ENCODE data around the gene F2RL3.

The F2RL3 gene

DNA sequence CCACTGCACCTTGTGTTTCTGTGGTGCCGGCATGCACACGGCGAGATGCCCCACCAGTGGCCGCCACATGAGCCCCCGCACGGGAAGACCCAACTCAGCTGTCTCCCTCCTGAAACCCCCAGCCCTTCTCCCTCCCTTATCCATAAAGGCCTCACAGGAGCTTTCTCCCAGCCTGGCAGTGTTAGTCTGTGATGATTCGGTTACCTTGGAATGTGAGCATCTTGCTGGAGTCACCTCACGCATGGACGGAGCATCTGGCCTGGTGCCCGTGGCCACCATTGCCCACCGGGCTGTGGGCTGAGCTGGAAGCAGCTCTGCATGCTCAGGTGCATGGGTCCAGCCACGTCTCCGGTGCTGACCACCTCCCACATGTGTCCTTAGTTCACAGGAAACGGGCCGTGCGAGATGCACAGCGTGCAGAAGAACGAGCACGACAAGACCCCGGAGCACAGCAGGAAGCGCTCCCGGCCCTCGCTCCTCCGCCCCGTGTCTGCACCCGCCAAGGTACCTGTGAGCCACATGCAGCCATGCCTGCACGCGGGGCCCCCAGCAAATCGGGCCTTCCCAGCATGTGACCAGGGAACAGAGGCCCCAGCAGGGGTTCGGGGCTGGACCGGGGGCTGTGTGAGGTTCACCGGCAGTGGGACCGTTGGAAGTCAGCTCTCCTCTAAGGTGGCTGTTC is 37.6 kb upstream of the F2RL3 start:
- DNase-seq (ENCODE audit: extremely low spot score), result no peak
- ChIA-PET CTCF (no interaction called here), POLR2A (no interaction called here)
- TF ChIP-seq FOXM1 (IDR thresholded peaks at IDR 0.05; ENCODE audit: borderline replicate concordance) (no peak), ELF4 (IDR thresholded peaks at IDR 0.05) (no peak)

DNA sequence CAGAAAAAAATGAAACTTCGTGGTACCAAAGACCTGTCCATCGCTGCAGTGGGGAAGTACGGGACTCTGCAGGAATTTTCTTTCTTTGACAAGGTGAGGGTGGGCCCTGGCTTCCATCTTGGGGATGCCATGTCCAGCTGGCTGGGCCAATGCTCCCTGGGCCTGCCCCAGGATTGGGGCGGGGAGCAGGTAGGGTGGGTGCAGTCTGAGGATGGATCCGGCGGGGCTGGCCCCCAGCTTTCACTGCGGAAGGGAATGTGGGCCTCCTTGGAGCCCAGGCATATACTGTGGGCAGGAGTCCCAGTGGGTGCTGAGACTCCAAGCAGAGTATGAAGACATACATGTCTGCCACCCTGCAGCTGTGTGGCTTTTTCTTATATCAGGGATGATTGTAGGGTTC is 35.7 kb upstream of the F2RL3 start:
- POLR2A ChIA-PET, result no interaction called here
- no peak for TF ChIP-seq FOXA1 (IDR thresholded peaks at IDR 0.05)
- no peak for TF ChIP-seq SP1 (IDR thresholded peaks at IDR 0.05)
- TF ChIP-seq CTBP1 (IDR thresholded peaks at IDR 0.05; ENCODE audit: borderline replicate concordance), result no peak
- TF ChIP-seq LEF1 (IDR thresholded peaks at IDR 0.05; ENCODE audit: borderline replicate concordance), result no peak
- TF ChIP-seq, protein P1, sequence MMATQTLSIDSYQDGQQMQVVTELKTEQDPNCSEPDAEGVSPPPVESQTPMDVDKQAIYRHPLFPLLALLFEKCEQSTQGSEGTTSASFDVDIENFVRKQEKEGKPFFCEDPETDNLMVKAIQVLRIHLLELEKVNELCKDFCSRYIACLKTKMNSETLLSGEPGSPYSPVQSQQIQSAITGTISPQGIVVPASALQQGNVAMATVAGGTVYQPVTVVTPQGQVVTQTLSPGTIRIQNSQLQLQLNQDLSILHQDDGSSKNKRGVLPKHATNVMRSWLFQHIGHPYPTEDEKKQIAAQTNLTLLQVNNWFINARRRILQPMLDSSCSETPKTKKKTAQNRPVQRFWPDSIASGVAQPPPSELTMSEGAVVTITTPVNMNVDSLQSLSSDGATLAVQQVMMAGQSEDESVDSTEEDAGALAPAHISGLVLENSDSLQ (IDR thresholded peaks at IDR 0.05), result no peak
- no peak for TF ChIP-seq FOXK2 (IDR thresholded peaks at IDR 0.05)
- no peak for TF ChIP-seq HDGF (IDR thresholded peaks at IDR 0.05; ENCODE audit: borderline replicate concordance)
- TF ChIP-seq L3MBTL2 (conservative IDR thresholded peaks at IDR 0.05), result no peak
- no peak for TF ChIP-seq TARDBP (IDR thresholded peaks at IDR 0.05)
- no peak for TF ChIP-seq FOXM1 (IDR thresholded peaks at IDR 0.05; ENCODE audit: borderline replicate concordance)
- no peak for TF ChIP-seq ELF4 (IDR thresholded peaks at IDR 0.05)
- no peak for TF ChIP-seq ZNF384 (IDR thresholded peaks at IDR 0.05)
- no peak for TF ChIP-seq NFRKB (IDR thresholded peaks at IDR 0.05)
- TF ChIP-seq BHLHE40 (IDR thresholded peaks at IDR 0.05; ENCODE audit: borderline replicate concordance), result no peak
- TF ChIP-seq SUZ12 (IDR thresholded peaks at IDR 0.05), result no peak
- CTCF ChIA-PET, result no interaction called here
- no peak for DNase-seq (ENCODE audit: extremely low spot score)

DNA sequence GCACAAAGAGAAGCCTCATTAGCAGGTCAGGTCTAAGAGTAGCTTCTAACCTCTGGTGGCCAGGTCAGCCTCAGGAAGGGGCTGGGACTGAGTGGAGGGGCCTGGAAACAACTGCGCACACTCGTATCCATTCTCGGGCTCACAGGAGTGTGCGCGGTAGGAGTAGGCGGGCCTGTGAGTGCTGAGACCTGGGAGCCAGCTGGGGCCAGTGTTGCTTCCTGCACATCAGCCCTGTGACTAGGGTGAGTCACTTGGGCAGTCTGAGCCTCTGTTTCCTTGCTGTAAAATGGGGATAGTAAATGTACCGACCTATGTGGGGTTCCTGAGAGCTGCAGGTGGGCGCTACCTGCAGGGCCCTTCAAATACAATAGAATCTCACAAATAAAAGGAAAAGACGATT is 32.7 kb upstream of the F2RL3 start:
- CTCF ChIA-PET, result no interaction called here
- no peak for DNase-seq (ENCODE audit: extremely low spot score)
- POLR2A ChIA-PET, result no interaction called here
- TF ChIP-seq FOXK2 (IDR thresholded peaks at IDR 0.05) (no peak), ZNF384 (IDR thresholded peaks at IDR 0.05) (no peak), CTBP1 (IDR thresholded peaks at IDR 0.05; ENCODE audit: borderline replicate concordance) (no peak), BHLHE40 (IDR thresholded peaks at IDR 0.05; ENCODE audit: borderline replicate concordance) (no peak), FOXM1 (IDR thresholded peaks at IDR 0.05; ENCODE audit: borderline replicate concordance) (no peak), TARDBP (IDR thresholded peaks at IDR 0.05) (no peak), FOXA1 (IDR thresholded peaks at IDR 0.05) (no peak), L3MBTL2 (conservative IDR thresholded peaks at IDR 0.05) (no peak), SUZ12 (IDR thresholded peaks at IDR 0.05) (no peak), SP1 (IDR thresholded peaks at IDR 0.05) (no peak), ARNT (IDR thresholded peaks at IDR 0.05) (no peak), ELF4 (IDR thresholded peaks at IDR 0.05) (no peak), HDGF (IDR thresholded peaks at IDR 0.05; ENCODE audit: borderline replicate concordance) (no peak), LEF1 (IDR thresholded peaks at IDR 0.05; ENCODE audit: borderline replicate concordance) (no peak), NFRKB (IDR thresholded peaks at IDR 0.05) (no peak)
- TF ChIP-seq, protein P1 (IDR thresholded peaks at IDR 0.05), result no peak

DNA sequence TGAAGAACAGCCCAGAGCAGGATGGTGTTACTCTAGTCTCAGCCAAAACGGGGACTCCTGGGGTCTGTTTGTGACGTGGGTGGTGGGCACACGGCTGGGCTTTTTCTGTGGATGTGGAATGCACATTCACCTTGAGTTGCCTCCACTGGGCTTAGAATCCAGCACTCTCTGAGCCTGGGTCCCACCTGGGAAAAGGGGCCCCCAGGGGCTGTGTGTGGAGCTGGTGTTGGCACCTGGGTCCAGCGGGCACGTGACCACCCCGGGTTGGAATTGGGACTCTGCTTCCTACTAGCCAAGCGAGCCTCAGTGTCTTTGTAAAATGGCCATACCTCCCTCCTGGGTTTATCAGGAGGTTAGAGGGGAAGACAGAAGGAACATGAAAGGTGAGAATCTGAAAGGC is 29.2 kb upstream of the F2RL3 start:
- TF ChIP-seq FOXM1 (IDR thresholded peaks at IDR 0.05; ENCODE audit: borderline replicate concordance) (no peak), HDGF (IDR thresholded peaks at IDR 0.05; ENCODE audit: borderline replicate concordance) (no peak), SUZ12 (IDR thresholded peaks at IDR 0.05) (no peak), LEF1 (IDR thresholded peaks at IDR 0.05; ENCODE audit: borderline replicate concordance) (no peak), TARDBP (IDR thresholded peaks at IDR 0.05) (no peak), L3MBTL2 (conservative IDR thresholded peaks at IDR 0.05) (no peak), BHLHE40 (IDR thresholded peaks at IDR 0.05; ENCODE audit: borderline replicate concordance) (no peak), SP1 (IDR thresholded peaks at IDR 0.05) (no peak), ZNF384 (IDR thresholded peaks at IDR 0.05) (no peak), ARNT (IDR thresholded peaks at IDR 0.05) (no peak), FOXK2 (IDR thresholded peaks at IDR 0.05) (no peak), CTBP1 (IDR thresholded peaks at IDR 0.05; ENCODE audit: borderline replicate concordance) (no peak), ELF4 (IDR thresholded peaks at IDR 0.05) (no peak), FOXA1 (IDR thresholded peaks at IDR 0.05) (no peak)
- TF ChIP-seq, protein P1 (IDR thresholded peaks at IDR 0.05), result no peak
- no peak for DNase-seq (ENCODE audit: extremely low spot score)
- ChIA-PET CTCF (no interaction called here), POLR2A (no interaction called here)

DNA sequence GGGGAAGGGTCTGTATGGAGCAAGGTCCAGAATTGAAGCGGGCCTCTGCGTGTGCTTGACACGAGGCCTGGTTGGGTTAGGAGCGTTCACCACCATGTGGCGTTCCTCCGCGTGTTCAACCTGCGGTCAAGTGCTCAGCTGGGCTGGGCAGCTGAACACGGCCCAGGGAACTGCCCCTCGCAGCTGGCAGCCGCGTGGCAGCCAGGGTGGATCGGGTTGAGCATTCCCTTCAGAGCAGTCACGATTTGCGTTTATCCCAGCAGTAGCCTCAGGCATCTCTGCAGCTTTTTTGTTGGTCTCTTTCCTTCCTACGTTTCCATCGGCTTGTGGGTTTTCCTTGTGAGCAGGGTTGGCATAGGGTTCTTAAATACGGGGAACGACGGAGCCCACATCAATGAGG is 28.7 kb upstream of the F2RL3 start:
- TF ChIP-seq SUZ12 (IDR thresholded peaks at IDR 0.05), result no peak
- TF ChIP-seq FOXA1 (IDR thresholded peaks at IDR 0.05), result no peak
- no peak for TF ChIP-seq SP1 (IDR thresholded peaks at IDR 0.05)
- TF ChIP-seq TARDBP (IDR thresholded peaks at IDR 0.05), result no peak
- no peak for TF ChIP-seq FOXM1 (IDR thresholded peaks at IDR 0.05; ENCODE audit: borderline replicate concordance)
- TF ChIP-seq ELF4 (IDR thresholded peaks at IDR 0.05), result no peak
- no peak for TF ChIP-seq NFRKB (IDR thresholded peaks at IDR 0.05)
- no peak for TF ChIP-seq LEF1 (IDR thresholded peaks at IDR 0.05; ENCODE audit: borderline replicate concordance)
- TF ChIP-seq FOXK2 (IDR thresholded peaks at IDR 0.05), result no peak
- no peak for TF ChIP-seq HDGF (IDR thresholded peaks at IDR 0.05; ENCODE audit: borderline replicate concordance)
- TF ChIP-seq ZNF384 (IDR thresholded peaks at IDR 0.05), result no peak
- no peak for TF ChIP-seq BHLHE40 (IDR thresholded peaks at IDR 0.05; ENCODE audit: borderline replicate concordance)
- ChIA-PET POLR2A (no interaction called here), CTCF (no interaction called here)
- no peak for DNase-seq (ENCODE audit: extremely low spot score)

DNA sequence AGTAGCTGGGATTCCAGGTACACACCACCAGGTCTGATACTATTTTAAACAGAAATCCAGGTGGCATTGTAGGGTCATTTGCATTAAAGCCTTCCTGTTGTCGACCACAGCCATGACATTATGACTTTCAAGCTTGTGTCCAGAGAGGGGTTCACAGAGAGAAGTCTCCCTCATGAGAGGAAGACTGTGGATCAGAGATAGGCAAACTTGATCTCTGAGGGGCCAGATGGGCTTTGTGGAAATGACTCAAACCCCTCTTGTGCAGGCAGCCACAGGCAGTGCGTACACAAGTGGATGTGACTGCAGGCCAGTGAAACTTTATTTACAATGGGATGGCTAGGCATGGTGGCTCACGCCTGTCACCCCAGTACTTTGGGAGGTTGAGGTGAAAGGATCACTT is 27.8 kb upstream of the F2RL3 start:
- ChIA-PET CTCF (no interaction called here), POLR2A (no interaction called here)
- TF ChIP-seq ARNT (IDR thresholded peaks at IDR 0.05), result no peak
- TF ChIP-seq LEF1 (IDR thresholded peaks at IDR 0.05; ENCODE audit: borderline replicate concordance), result no peak
- TF ChIP-seq HDGF (IDR thresholded peaks at IDR 0.05; ENCODE audit: borderline replicate concordance), result no peak
- no peak for TF ChIP-seq FOXM1 (IDR thresholded peaks at IDR 0.05; ENCODE audit: borderline replicate concordance)
- no peak for TF ChIP-seq SP1 (IDR thresholded peaks at IDR 0.05)
- no peak for TF ChIP-seq TARDBP (IDR thresholded peaks at IDR 0.05)
- TF ChIP-seq NFRKB (IDR thresholded peaks at IDR 0.05), result no peak
- no peak for TF ChIP-seq ZNF384 (IDR thresholded peaks at IDR 0.05)
- no peak for TF ChIP-seq FOXA1 (IDR thresholded peaks at IDR 0.05)
- no peak for TF ChIP-seq CTBP1 (IDR thresholded peaks at IDR 0.05; ENCODE audit: borderline replicate concordance)
- TF ChIP-seq FOXK2 (IDR thresholded peaks at IDR 0.05), result no peak
- TF ChIP-seq, protein P1 (IDR thresholded peaks at IDR 0.05), result no peak
- no peak for TF ChIP-seq L3MBTL2 (conservative IDR thresholded peaks at IDR 0.05)
- no peak for TF ChIP-seq SUZ12 (IDR thresholded peaks at IDR 0.05)
- TF ChIP-seq ELF4 (IDR thresholded peaks at IDR 0.05), result no peak
- TF ChIP-seq BHLHE40 (IDR thresholded peaks at IDR 0.05; ENCODE audit: borderline replicate concordance), result no peak
- DNase-seq (ENCODE audit: extremely low spot score), result no peak
